Adipose tissue (tissue), 3 donors: ENCODE measurements around the gene GNB3. TPM values are rescaled to one million over a fixed set of nuclear protein-coding genes. Genes with fewer than 3 reads are reported as not detected.
"Not testable (repeated sequence)": the region's sequence is repeated elsewhere in the genome, so short reads cannot be mapped to it uniquely, and the experiment has no call there.

Experiments used
- H3K27ac ChIP-seq: one replicate; pipeline ENCODE4 v1.5.1; 2013; ENCODE audit warnings: low read depth, low read length
- WGBS, 3 donors: extraction: QIAGEN DNeasy Blood & Tissue Kit; methylation state at CpG; one replicate each; pipeline ENCODE4 v1.1.7; 2013; 5-methylcytosine and 5-hydroxymethylcytosine counted together
- polyA plus RNA-seq, 3 donors: library from polyadenylated mRNA; stranded (reverse); fragments of 200-250 nt; gene quantifications; one replicate each; pipeline ENCODE4 v1.2.3, GENCODE V29; 2013
- donor health status: healthy with polysubstance abuse.
- donor health status: Bipolar disorder and iron deficiency.
- donor health status: healthy.

GNB3 gene
- polyA plus RNA-seq, 3 donors = 0.86 to 1.7 (median 0.89) TPM

GRCh38 chr12:6851153-6851920 is 10.6 kb downstream of the GNB3 start, which contains the start of gene CDCA3:
CDCA3 (minus strand) TSS chr12:6851286; CDS start chr12:6850952, 334 bp downstream.
- WGBS, 3 donors = 0% methylated on average over 37 of the region's 37 CpGs

GRCh38 chr12:6851921-6852650 is 11.4 kb downstream of the GNB3 start, which contains the start of gene USP5:
USP5 (plus strand) TSS chr12:6852150; CDS start chr12:6852180, 30 bp downstream.
- 0% methylated on average over 64 to 65 of the region's 65 CpGs for WGBS, 3 donors
- peak within 1 kb of the TSS; percentile 74 for H3K27ac ChIP-seq

More at GRCh38 chr12:6851153-6851920, 10.6 kb downstream of the GNB3 start, which contains the start of gene CDCA3:
- peak within 1 kb of the TSS; percentile 74 for H3K27ac ChIP-seq

GRCh38 chr12:6852651-6853354 is 12.1 kb downstream of the GNB3 start:
- no peak overlapping the region for H3K27ac ChIP-seq
- WGBS, 3 donors = 1 to 3% (median 2%) methylated on average over 18 of the region's 18 CpGs

GRCh38 chr12:6853626-6854025 is 12.9 kb downstream of the GNB3 start:
- H3K27ac ChIP-seq = no peak overlapping the region
- WGBS, 3 donors = 42 to 77% (median 66%) methylated on average over 1 of the region's 1 CpG

- WGBS, 3 donors = 57 to 81% (median 80%) methylated on average over 6 of the region's 6 CpGs
- H3K27ac ChIP-seq = no peak overlapping the region
Measured at GRCh38 chr12:6854036-6854435, 13.3 kb downstream of the GNB3 start.

GRCh38 chr12:6855322-6855721 is 14.6 kb downstream of the GNB3 start:
- no peak overlapping the region for H3K27ac ChIP-seq
- 88 to 94% (median 88%) methylated on average over 14 of the region's 14 CpGs for WGBS, 3 donors

GRCh38 chr12:6858799-6859198 is 18.1 kb downstream of the GNB3 start:
- H3K27ac ChIP-seq = no peak overlapping the region
- 93 to 96% (median 94%) methylated on average over 2 of the region's 2 CpGs for WGBS, 3 donors

GRCh38 chr12:6860116-6860515 is 19.4 kb downstream of the GNB3 start:
- WGBS, 3 donors = 94 to 95% (median 95%) methylated on average over 9 of the region's 9 CpGs
- H3K27ac ChIP-seq = no peak overlapping the region

DNA sequence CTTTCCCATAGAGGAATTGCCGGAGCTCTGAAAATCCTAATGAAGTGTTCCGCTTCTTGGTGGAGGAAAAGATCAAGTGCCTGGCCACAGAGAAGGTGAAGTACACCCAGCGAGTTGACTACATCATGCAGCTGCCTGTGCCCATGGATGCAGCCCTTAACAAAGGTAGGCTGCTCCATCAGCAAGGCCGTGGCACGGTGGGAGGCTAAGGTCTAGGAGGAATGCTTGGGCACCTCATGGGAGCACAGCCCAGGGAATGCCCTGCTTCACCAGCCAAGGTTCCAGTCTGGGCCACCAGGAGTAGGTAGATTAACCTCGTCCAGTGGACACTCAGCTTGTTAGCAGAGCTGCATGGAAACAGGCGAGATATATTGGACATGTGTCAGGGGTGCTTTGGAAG is 20.2 kb downstream of the GNB3 start:
- H3K27ac ChIP-seq = no peak overlapping the region
- WGBS, 3 donors = 95 to 97% (median 96%) methylated on average over 7 of the region's 7 CpGs

- H3K27ac ChIP-seq = no peak overlapping the region
- 94 to 96% (median 96%) methylated on average over 9 of the region's 9 CpGs for WGBS, 3 donors
Measured at GRCh38 chr12:6861391-6861790, 20.7 kb downstream of the GNB3 start.

- H3K27ac ChIP-seq = no peak overlapping the region
- 91 to 94% (median 93%) methylated on average over 11 of the region's 11 CpGs for WGBS, 3 donors
Measured at GRCh38 chr12:6863033-6863432, 22.3 kb downstream of the GNB3 start.

GRCh38 chr12:6863586-6864321 is 23.0 kb downstream of the GNB3 start:
- WGBS, 3 donors = 96 to 98% (median 96%) methylated on average over 15 to 16 of the region's 16 CpGs
- no peak overlapping the region for H3K27ac ChIP-seq

GRCh38 chr12:6865307-6865706 is 24.6 kb downstream of the GNB3 start:
- 88 to 93% (median 91%) methylated on average over 5 of the region's 5 CpGs for WGBS, 3 donors
- H3K27ac ChIP-seq = not testable (repeated sequence)

- 71 to 82% (median 80%) methylated on average over 18 to 19 of the region's 19 CpGs for WGBS, 3 donors
- no peak overlapping the region for H3K27ac ChIP-seq
Measured at GRCh38 chr12:6866163-6866919, 25.6 kb downstream of the GNB3 start.

DNA sequence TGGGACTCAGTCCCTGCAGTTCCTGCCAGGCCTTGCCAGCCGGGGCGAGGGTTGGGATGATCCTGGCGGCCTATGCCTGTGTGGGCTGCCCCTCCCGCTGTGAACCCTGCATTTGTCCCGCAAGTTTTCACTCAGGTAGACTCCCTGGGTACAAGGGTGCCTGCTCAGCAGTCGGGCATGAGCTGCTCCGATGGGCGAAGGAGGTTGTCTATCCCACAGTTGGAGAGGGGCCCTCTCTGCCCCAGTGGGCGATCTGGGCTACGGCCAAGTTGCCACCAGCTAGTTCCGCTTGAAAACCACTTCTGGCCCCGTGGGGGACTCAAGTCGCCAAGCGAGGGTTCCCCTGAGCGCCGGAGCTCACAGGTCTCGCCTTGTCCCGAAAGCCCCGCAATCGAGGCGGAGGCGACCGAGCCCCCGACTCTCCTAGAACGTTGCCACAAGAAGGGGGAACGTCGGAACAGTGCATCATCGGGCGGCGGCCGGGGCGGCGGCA is 26.2 kb downstream of the GNB3 start:
- no peak overlapping the region for H3K27ac ChIP-seq
- 2% methylated on average over 32 to 33 of the region's 33 CpGs for WGBS, 3 donors

DNA sequence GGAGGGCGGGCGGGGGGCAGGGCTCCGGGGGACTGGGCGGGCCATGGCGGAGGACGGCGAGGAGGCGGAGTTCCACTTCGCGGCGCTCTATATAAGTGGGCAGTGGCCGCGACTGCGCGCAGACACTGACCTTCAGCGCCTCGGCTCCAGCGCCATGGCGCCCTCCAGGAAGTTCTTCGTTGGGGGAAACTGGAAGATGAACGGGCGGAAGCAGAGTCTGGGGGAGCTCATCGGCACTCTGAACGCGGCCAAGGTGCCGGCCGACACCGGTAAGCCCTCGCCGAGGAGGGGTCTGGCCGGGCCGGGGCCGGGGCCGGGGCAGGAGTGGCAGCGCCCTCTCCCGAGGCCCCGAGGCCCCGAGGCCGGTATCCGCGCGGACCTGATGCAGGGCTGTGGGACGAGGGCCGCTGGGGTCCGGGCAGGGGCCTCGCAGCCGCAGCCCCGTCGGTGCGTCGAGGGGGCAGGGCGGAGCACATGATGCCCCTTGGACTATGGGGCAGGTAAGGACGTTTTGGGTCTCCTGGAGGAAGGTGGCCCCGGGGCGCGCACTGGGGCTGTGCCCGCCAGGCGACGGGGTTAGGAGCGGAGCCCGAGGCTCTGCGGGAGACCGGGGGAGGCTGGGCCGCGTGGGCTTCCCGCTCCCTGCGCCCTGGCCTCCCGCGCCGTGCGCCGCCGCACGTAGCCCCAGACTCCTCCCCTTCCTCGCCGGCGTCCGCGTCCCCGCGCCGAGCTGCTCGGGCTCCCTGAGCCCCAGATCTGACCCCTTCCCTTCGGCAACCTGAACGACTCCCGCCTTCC is 26.9 kb downstream of the GNB3 start, which contains the start of gene TPI1:
Gene TPI1 (plus strand): TSS at position 119 of the 798 bp plus-strand sequence. CDS start 36 bp downstream, at position 155.
- H3K27ac ChIP-seq = no peak within 1 kb of the TSS
- WGBS, 3 donors = 0 to 1% (median 0%) methylated on average over 61 to 86 of the region's 86 CpGs
